HG03095 (cell line): ENCODE results near the gene TBL1X.
"Not testable (repeated sequence)": the region's sequence is repeated elsewhere in the genome, so short reads cannot be mapped to it uniquely, and the experiment has no call there.

Experiments used
- ATAC-seq: cut with Tn5 transposase; IDR thresholded peaks from one replicate; pipeline ENCODE4 v1.9.1; 2021; ENCODE audit warnings: moderate library complexity; ENCODE audit not compliant: unreplicated experiment

The TBL1X gene

GRCh38 chrX:9464435-9465371 is at the start of gene TBL1X:
Gene TBL1X (plus strand): TSS chrX:9465058. CDS start chrX:9653587, 188,529 bp downstream.
- ATAC-seq: no peak

GRCh38 chrX:9416562-9417348 is 48.1 kb upstream of the TBL1X start:
- ATAC-seq: no peak

- ATAC-seq: no peak
Measured at GRCh38 chrX:9418262-9418661, 46.6 kb upstream of the TBL1X start.

GRCh38 chrX:9420275-9421265 is 44.3 kb upstream of the TBL1X start:
- no peak for ATAC-seq

GRCh38 chrX:9429767-9430166 is 35.1 kb upstream of the TBL1X start:
- ATAC-seq: no peak

GRCh38 chrX:9430346-9430921 is 34.4 kb upstream of the TBL1X start:
- ATAC-seq: no peak

- no peak for ATAC-seq
Measured at GRCh38 chrX:9431281-9431680, 33.6 kb upstream of the TBL1X start.

- ATAC-seq: no peak
Measured at GRCh38 chrX:9433596-9433995, 31.3 kb upstream of the TBL1X start.

GRCh38 chrX:9434051-9434550 is 30.8 kb upstream of the TBL1X start:
- no peak for ATAC-seq

GRCh38 chrX:9435086-9435485 is 29.8 kb upstream of the TBL1X start:
- ATAC-seq: not testable (repeated sequence)

- ATAC-seq: no peak
Measured at GRCh38 chrX:9436812-9437211, 28.0 kb upstream of the TBL1X start.

- ATAC-seq: no peak
Measured at GRCh38 chrX:9438933-9439494, 25.8 kb upstream of the TBL1X start.

GRCh38 chrX:9440116-9440844 is 24.6 kb upstream of the TBL1X start:
- no peak for ATAC-seq

- no peak for ATAC-seq
Measured at GRCh38 chrX:9442056-9442455, 22.8 kb upstream of the TBL1X start.

GRCh38 chrX:9443327-9443726 is 21.5 kb upstream of the TBL1X start:
- no peak for ATAC-seq

- no peak for ATAC-seq
Measured at GRCh38 chrX:9447906-9448305, 17.0 kb upstream of the TBL1X start.

- ATAC-seq: no peak
Measured at GRCh38 chrX:9456250-9457074, 8.4 kb upstream of the TBL1X start.

GRCh38 chrX:9458034-9458433 is 6.8 kb upstream of the TBL1X start:
- ATAC-seq: not testable (repeated sequence)
